GM21786 (cell line): Measurements from ENCODE around the gene CEP55.

Source experiments
- ATAC-seq: cut with Tn5 transposase; IDR thresholded peaks from one replicate; pipeline ENCODE4 v1.9.1; 2021; ENCODE audit not compliant: unreplicated experiment

CEP55 gene

GRCh38 chr10:93560541-93560940 is 64.1 kb downstream of the CEP55 start:
- ATAC-seq, result no peak

GRCh38 chr10:93565446-93565845 is 69.0 kb downstream of the CEP55 start:
- ATAC-seq, result no peak

GRCh38 chr10:93566435-93567276 is 70.2 kb downstream of the CEP55 start, which contains the start of gene FFAR4:
Gene FFAR4 (plus strand): TSS chr10:93566665. CDS start chr10:93566721, 56 bp downstream.
- ATAC-seq, result no peak

GRCh38 chr10:93567277-93568104 is 71.1 kb downstream of the CEP55 start:
- no peak for ATAC-seq

- ATAC-seq, result no peak
Observed at GRCh38 chr10:93568105-93568390, 71.6 kb downstream of the CEP55 start.

- no peak for ATAC-seq
Observed at GRCh38 chr10:93570383-93570782, 74.0 kb downstream of the CEP55 start.

GRCh38 chr10:93572606-93573005 is 76.2 kb downstream of the CEP55 start:
- ATAC-seq, result no peak

GRCh38 chr10:93573051-93573909 is 76.9 kb downstream of the CEP55 start:
- no peak for ATAC-seq

GRCh38 chr10:93573924-93574323 is 77.5 kb downstream of the CEP55 start:
- ATAC-seq, result no peak

- ATAC-seq, result no peak
Observed at GRCh38 chr10:93576888-93577287, 80.5 kb downstream of the CEP55 start.

GRCh38 chr10:93577565-93577964 is 81.2 kb downstream of the CEP55 start:
- ATAC-seq, result no peak
